ENCODE measurements around the gene RNF213.

GRCh38 chr17:80247561-80247960 lies 13.1 kb upstream of the RNF213 start:
- TF ChIP-seq ZNF626 (tag by site-specific recombination; IDR thresholded peaks at IDR 0.05) (no peak), CTCF (tag by site-specific recombination; IDR thresholded peaks at IDR 0.05) (no peak), ZNF776 (tag by site-specific recombination; IDR thresholded peaks at IDR 0.05; ENCODE audit: borderline replicate concordance) (no peak), ZNF624 (tag by site-specific recombination; IDR thresholded peaks at IDR 0.05) (no peak), FEZF1 (tag by site-specific recombination; IDR thresholded peaks at IDR 0.05) (no peak), ZNF311 (tag by site-specific recombination; IDR thresholded peaks at IDR 0.05; ENCODE audit: borderline replicate concordance) (no peak), PATZ1 (tag by site-specific recombination; IDR thresholded peaks at IDR 0.05) (no peak), ZNF10 (tag by site-specific recombination; IDR thresholded peaks at IDR 0.05) (no peak), SALL2 (tag by site-specific recombination; IDR thresholded peaks at IDR 0.05; ENCODE audit: borderline replicate concordance) (no peak), ZNF394 (tag by site-specific recombination; IDR thresholded peaks at IDR 0.05; ENCODE audit: borderline replicate concordance) (no peak), ATF2 (tag by site-specific recombination; IDR thresholded peaks at IDR 0.05; ENCODE audit: low read depth) (no peak), ZNF416 (tag by site-specific recombination; IDR thresholded peaks at IDR 0.05) (no peak), ZNF629 (tag by site-specific recombination; IDR thresholded peaks at IDR 0.05) (no peak)

Measured in HEK293 (cell line).